NK-92 (cell line): Measurements from ENCODE around the gene PRR20A.
"Not testable (repeated sequence)": the region's sequence is repeated elsewhere in the genome, so short reads cannot be mapped to it uniquely, and the experiment has no call there.

Experiments
- DNase-seq: peaks from one replicate; lab custom pipeline; 2025; ENCODE audit not compliant: unreplicated experiment; lab: John Stamatoyannopoulos, UW

The PRR20A gene

GRCh38 chr13:57140235-57140968 lies at the start of gene PRR20A:
Gene PRR20A, plus strand, starts transcription at chr13:57140918. Its CDS starts 387 bp downstream, at chr13:57141305.
- not testable (repeated sequence) for DNase-seq

DNA sequence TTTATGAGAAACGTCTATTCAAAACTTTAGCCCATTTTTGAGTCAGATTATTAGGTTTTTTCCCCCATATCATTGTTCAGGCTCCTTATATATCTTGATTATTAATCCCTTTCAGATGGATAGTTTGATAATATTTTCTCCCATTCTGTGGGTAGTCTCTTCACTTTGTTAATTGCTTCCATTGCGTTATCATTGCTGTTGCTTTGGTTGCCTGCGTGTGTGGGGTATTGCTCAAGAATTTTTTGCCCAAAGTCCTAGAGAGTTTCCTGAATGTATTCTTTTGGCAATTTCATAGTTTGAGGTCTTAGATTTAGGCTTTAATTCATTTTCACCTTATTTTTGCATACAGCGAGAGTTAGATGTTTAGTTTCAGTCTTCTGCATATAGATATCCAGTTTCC lies 25.8 kb upstream of the PRR20A start:
- DNase-seq = no peak

DNA sequence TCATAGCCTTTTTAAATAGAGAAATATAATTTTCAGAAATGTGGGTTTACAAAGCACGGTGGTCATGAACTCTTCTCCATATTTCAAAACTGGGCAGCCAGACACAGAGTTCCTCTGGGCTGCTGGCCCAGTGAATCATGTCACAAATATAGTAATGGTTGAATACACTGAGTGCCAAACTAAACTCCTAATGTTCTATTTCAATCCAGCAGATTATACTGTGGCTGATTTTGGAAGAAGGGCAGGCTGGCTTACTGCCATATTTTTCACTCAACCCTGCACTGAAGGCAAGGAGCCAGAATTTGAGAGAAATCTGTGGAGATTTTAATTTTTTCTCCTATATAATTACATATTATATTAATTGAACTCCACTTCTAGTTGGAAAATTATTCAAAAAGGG lies 17.0 kb upstream of the PRR20A start:
- DNase-seq = no peak

GRCh38 chr13:57128909-57129308 lies 11.8 kb upstream of the PRR20A start:
- DNase-seq = no peak

DNA sequence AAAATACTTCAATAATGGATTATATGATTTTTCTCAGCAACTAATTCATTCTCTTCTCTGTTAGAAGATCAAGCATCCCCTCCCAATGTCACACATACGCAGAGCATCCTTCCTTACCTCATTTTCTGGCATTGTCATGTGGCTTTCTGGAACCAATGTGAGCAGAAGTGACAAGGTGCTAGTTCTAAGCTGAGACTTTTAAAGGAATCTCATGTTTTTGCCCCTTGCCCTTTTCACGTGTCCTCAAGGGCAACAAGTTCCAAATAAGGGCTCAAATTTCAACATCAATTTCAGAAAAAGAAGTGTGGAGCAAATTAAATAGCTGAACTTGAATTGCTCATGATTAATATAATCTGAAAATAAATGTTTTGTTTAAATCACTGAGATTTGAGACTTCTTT lies 4.6 kb upstream of the PRR20A start:
- no peak for DNase-seq

DNA sequence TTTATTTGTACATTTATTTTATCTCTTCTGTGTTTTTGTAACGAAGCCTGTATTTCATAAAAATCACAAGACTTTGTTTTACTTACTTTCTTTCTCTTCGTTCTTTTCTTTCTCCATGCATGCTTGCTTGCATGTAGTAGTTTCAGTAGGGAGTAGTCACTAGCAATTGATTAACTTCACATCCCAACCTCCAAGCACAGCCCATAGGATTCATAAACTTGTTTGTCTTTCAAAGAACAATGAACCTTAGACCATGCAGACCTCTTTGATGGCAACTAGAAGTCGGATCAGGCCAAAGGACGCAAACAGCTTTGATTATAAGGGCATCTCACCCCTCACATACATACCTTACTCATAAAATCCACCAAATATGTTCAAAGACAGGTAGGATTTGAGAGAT lies 3.1 kb upstream of the PRR20A start:
- DNase-seq = no peak

DNA sequence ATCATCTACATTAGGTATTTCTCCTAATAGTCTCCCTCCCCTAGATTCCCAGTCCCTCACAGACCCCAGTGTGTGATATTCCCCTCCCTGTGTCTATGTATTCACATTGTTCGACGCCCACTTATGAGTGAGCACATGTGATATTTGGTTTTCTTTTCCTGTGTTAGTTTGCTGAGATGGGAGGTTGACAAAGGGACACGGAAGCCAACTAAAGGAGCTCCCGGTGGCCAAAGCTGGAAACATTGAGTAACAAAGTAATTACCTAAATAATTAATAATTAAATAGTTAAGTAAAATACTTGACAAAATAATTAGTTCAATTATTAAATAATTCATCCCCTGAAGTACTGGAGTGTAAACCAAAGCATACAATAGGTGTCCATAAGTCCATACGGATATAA lies 1.7 kb upstream of the PRR20A start:
- no peak for DNase-seq

DNA sequence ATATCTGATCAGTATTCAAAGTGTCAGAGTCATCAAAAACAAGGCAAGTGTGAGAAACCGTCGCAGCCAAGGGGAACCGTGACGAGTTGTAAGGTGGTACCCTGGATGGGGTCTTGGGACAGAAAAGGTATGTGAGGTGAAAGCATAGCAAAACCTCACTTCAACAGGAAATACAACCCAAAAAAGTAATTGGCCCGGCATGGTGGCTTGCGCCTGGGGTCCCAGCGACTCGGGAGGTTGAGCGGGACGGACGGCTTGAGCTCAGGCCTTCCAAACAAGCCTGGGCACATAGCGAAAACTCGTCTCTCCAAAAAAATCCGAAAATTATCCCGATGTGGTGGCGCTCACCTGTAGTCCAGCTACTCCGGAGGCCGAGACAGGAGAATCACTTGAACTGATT lies 937 bp upstream of the PRR20A start:
- not testable (repeated sequence) for DNase-seq

- DNase-seq = not testable (repeated sequence)
These were observed 6.5 kb downstream of the PRR20A start, which contains the start of gene PRR20B for GRCh38 chr13:57147188-57147587. Gene PRR20B, plus strand, starts transcription at chr13:57147488. Its CDS starts 387 bp downstream, at chr13:57147875.

DNA sequence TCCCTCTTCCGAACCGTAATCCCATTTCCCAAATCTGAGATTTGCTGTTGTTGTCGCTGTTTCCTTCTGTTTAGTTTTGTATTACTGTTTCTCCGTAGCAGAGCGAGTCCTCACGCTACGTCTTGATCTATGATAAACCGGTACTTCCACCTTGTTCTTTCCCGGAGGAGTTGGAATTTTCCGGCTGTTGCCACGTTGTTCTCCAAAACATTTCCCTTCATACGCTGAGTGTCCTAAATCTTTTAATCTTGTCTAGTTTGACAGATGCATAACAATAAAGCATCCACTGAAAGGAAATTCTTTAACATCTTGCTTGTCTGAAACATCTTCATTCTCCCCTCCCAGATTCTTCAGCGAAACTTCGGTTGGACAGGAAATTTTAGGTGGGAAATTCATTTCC lies 7.4 kb downstream of the PRR20A start:
- not testable (repeated sequence) for DNase-seq

DNA sequence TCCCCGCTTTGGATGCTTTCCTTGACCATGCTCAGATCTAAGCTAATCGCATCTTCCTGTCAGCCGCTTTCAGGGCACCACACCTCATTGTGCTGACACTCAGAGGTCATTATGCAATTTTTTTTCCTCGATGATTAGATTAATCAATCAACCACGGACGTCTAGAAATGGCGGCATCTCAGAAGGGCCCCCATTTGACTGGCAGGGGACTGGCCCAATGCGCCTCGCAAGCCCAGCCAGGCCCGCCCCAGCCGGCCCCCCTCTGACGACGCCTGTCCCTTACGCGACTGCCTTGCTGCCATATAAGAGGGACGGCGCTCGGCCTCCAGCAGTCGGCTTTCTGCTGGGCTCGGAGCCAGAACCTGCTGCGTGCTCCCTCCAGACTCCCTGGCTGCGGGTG lies 13.0 kb downstream of the PRR20A start, which contains the start of gene PRR20C:
TSS of gene PRR20C (plus strand) at position 301 of the 400 bp plus-strand sequence. CDS start 387 bp downstream, outside the sequence.
- not testable (repeated sequence) for DNase-seq

GRCh38 chr13:57160332-57160731 lies 19.6 kb downstream of the PRR20A start, which contains the start of gene PRR20D:
Gene PRR20D, plus strand, starts transcription at chr13:57160632. Its CDS starts 387 bp downstream, at chr13:57161019.
- DNase-seq = not testable (repeated sequence)

GRCh38 chr13:57166897-57167296 lies 26.2 kb downstream of the PRR20A start, which contains the start of gene PRR20E:
Gene PRR20E, plus strand, starts transcription at chr13:57167197. Its CDS starts 387 bp downstream, at chr13:57167584.
- DNase-seq = not testable (repeated sequence)

GRCh38 chr13:57191667-57192066 lies 50.9 kb downstream of the PRR20A start:
- DNase-seq = no peak
